ENCODE measurements around the gene RFTN1.
A peak's percentile ranks its signal among the peaks of the same experiment; 100 is the strongest.

Gene RFTN1

GRCh38 chr3:16437640-16438039 is 75.9 kb downstream of the RFTN1 start:
- peak overlapping the region; percentile 18 for H3K4me3 ChIP-seq (ENCODE audit: low read length)
- no peak for TF ChIP-seq CTCF (conservative IDR thresholded peaks at IDR 0.05; ENCODE audit: low read length)
- no peak for DNase-seq (ENCODE audit: low read depth)

GRCh38 chr3:16433701-16434151 is 79.8 kb downstream of the RFTN1 start:
- no peak for TF ChIP-seq CTCF (conservative IDR thresholded peaks at IDR 0.05; ENCODE audit: low read length)
- no peak overlapping the region for H3K4me3 ChIP-seq (ENCODE audit: low read length)
- DNase-seq (ENCODE audit: low read depth): no peak

- DNase-seq (ENCODE audit: low read depth): no peak
- H3K4me3 ChIP-seq (ENCODE audit: low read length): no peak overlapping the region
- TF ChIP-seq CTCF (conservative IDR thresholded peaks at IDR 0.05; ENCODE audit: low read length): no peak
Observed at GRCh38 chr3:16432714-16433113, 80.8 kb downstream of the RFTN1 start.

- DNase-seq (ENCODE audit: low read depth): no peak
- TF ChIP-seq CTCF (conservative IDR thresholded peaks at IDR 0.05; ENCODE audit: low read length): no peak
- H3K4me3 ChIP-seq (ENCODE audit: low read length): no peak overlapping the region
Observed at GRCh38 chr3:16430717-16431630, 82.5 kb downstream of the RFTN1 start.

- H3K4me3 ChIP-seq (ENCODE audit: low read length): no peak overlapping the region
- DNase-seq (ENCODE audit: low read depth): peak; percentile 47
- TF ChIP-seq CTCF (conservative IDR thresholded peaks at IDR 0.05; ENCODE audit: low read length): no peak
Observed at GRCh38 chr3:16429086-16429485, 84.4 kb downstream of the RFTN1 start.

GRCh38 chr3:16428612-16429011 is 84.9 kb downstream of the RFTN1 start:
- no peak overlapping the region for H3K4me3 ChIP-seq (ENCODE audit: low read length)
- no peak for DNase-seq (ENCODE audit: low read depth)
- TF ChIP-seq CTCF (conservative IDR thresholded peaks at IDR 0.05; ENCODE audit: low read length): no peak

All from AG10803 (cell line).